WI38 (cell line): ENCODE measurements around the gene OIT3.

ENCODE experiments used
- H3K4me3 ChIP-seq: 2 replicates; pipeline ENCODE4 v1.5.1; 2011; ENCODE audit warnings: low read depth, mild to moderate bottlenecking, control low read depth, low read length
- TF ChIP-seq, protein P1 (sequence below): IDR thresholded peaks from 2 replicates; pipeline ENCODE4 v1.5.1; 2012; ENCODE audit warnings: low read depth, mild to moderate bottlenecking, control low read depth, low read length

Gene OIT3

DNA sequence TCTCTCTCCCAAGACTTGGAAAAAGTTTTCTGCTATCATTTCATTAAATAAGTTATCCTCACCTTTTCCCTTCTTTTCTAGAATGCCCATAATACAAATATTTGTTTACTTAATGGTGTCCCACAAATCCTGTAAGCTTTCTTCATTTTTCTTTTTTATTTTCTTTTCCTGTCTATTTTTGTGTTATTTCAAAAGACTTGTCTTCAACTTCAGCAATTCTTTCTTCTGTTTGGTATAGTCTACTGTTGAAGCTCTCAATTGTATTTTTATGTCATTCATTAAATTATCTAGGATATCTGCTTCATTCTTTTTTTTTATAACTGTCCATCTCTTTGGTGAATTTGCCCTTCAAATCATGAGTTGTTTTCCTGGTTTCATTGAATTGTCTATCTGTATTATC lies 86.2 kb downstream of the OIT3 start:
- TF ChIP-seq, protein P1, sequence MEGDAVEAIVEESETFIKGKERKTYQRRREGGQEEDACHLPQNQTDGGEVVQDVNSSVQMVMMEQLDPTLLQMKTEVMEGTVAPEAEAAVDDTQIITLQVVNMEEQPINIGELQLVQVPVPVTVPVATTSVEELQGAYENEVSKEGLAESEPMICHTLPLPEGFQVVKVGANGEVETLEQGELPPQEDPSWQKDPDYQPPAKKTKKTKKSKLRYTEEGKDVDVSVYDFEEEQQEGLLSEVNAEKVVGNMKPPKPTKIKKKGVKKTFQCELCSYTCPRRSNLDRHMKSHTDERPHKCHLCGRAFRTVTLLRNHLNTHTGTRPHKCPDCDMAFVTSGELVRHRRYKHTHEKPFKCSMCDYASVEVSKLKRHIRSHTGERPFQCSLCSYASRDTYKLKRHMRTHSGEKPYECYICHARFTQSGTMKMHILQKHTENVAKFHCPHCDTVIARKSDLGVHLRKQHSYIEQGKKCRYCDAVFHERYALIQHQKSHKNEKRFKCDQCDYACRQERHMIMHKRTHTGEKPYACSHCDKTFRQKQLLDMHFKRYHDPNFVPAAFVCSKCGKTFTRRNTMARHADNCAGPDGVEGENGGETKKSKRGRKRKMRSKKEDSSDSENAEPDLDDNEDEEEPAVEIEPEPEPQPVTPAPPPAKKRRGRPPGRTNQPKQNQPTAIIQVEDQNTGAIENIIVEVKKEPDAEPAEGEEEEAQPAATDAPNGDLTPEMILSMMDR: no peak

DNA sequence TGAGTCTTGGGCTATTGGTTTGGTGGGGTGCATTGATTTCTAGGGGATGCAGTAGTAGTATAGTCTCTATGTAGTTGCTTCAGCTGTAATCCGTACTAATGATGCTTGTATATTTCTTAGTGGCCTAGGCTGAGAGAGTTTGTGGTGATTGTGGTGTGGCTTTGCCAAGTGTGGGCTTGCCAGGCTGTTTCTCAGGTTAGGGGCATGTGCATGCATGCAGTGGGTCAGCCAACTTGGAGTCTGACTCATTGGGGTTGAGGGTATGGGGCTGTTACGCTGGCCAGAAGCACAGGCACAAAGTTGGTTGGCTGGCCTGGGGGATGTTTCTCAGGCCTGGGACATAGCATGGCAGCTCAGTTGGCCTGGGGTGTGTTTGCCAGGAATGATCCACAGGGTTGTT lies 86.8 kb downstream of the OIT3 start:
- H3K4me3 ChIP-seq: no peak overlapping the region
- TF ChIP-seq, protein P1: no peak

More for the DNA sequence above, 86.2 kb downstream of the OIT3 start:
- no peak overlapping the region for H3K4me3 ChIP-seq

DNA sequence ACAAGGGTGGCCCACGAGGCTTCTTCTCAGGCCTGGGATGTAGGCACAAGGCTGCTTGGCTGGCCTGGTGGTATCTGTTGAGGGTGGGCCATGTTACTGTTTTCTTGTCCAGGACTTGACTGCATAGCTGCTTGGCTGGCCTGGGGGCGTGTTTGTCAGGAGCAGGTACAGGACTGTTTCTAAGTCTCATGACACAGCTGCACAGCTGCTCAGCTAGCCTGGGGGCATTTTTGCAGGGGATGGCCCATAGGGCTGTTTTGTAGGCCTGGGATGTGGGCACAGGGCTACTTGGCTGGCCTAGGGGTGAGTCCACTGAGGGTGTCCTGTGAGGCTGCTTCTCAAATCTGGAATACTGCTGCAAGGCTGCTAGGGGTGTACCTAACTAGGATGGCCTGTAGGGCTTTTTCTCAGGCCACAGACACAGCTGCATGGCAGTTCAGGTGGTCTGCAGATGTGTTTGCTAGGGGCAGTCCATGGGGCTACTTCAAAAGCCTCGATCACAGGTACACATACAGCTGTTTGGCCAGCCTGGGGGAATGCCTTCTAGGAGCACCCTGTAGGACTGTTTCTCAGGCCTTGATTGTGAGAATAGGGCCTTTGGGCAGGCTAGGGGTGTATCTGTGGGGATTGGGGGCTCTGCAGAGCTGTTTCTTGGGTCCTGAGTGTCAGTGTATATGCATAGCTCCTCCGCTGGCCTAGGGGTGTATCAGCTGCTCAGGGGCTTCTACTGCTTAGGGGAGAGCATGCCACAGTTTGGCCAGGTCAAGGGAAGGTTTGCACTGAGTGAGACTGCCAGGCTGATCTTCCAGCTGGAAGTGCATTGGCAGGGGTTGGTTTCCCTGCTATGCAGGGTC lies 87.7 kb downstream of the OIT3 start:
- TF ChIP-seq, protein P1: no peak

DNA sequence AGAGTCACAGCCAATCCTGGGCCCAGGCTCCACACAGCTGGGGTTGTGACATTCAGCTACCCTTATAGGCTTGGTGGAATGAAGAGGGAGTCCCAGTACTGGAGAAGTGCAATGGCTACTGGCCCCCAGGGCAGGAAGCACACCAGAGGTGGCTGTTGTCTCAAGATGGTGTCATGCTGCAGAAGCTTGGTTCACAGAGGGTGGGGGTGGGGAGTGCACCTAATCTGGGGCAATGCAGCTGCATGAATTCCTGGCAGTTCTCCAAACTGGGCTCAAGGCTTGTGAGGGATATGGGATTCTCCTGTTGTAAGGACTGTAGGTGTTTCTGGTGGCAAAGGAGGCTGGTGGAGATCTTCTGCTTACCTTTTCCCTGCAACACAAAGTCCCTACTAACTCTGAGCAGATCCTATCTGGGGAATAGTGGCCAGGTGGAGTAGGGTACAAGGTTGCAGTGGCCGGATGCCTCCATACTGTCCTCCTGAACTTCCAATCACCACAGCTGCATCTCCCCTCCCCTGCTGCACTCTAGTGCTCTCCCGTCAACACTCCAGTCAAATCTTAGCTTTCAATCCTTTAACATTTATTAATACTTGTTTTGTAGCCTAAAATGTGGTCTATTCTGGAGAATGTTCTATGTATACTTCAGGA lies 88.5 kb downstream of the OIT3 start:
- H3K4me3 ChIP-seq: no peak overlapping the region
- TF ChIP-seq, protein P1: no peak

More for the DNA sequence above, 87.7 kb downstream of the OIT3 start:
- H3K4me3 ChIP-seq: no peak overlapping the region
